IMR-90 (cell line): ENCODE results near the gene ARL14EPL. TPM values are rescaled to one million over a fixed set of nuclear protein-coding genes. Genes with fewer than 3 reads are reported as not detected.

Experiments used
- ATAC-seq: fragments of 200-7000 bp; cut with Tn5 transposase; 2 replicates; pipeline ENCODE4 v1.9.1; 2020; ENCODE audit warnings: low read depth, mild to moderate bottlenecking, moderate library complexity
- BruUV-seq: library from RNA; stranded (reverse); fragments of 400-500 nt; replicated peaks from 2 replicates; lab custom pipeline; 2021; lab: Mats Ljungman, UMichigan
- CTCF ChIA-PET: fragments of 300-600 bp; formaldehyde crosslinking; extraction: SDS; loops from one replicate; lab custom pipeline; 2021; ENCODE audit warnings: antibody characterized with exemption; lab: Yijun Ruan, JAX
- POLR2A ChIA-PET: fragments of 300-600 bp; sonication (Branson Sonifier 250); formaldehyde crosslinking; loops from one replicate; lab custom pipeline; 2022; ENCODE audit warnings: antibody characterized with exemption; ENCODE audit not compliant: unreplicated experiment; lab: Charles Lee
- DNase-seq: peaks from one replicate; pipeline ENCODE4 v3.0.0; 2013
- H2AFZ ChIP-seq: replicated peaks from 2 replicates; pipeline ENCODE3; 2013; ENCODE audit warnings: low read length, mild to moderate bottlenecking; ENCODE audit not compliant: poor library complexity
- H2AK5ac ChIP-seq: 2 replicates; pipeline ENCODE4 v1.6.1; 2013; ENCODE audit warnings: low read depth, low read length, inconsistent platforms
- H2AK9ac ChIP-seq: replicated peaks from 2 replicates; pipeline ENCODE3; 2013; ENCODE audit warnings: mild to moderate bottlenecking, low read depth, low read length, moderate library complexity; ENCODE audit not compliant: poor library complexity
- H2BK120ac ChIP-seq: 2 replicates; pipeline ENCODE4 v1.6.1; 2013; ENCODE audit warnings: low read depth, low read length, inconsistent platforms
- H2BK15ac ChIP-seq: 3 replicates; pipeline ENCODE4 v1.6.1; 2013; ENCODE audit warnings: low read depth, low read length, inconsistent platforms
- H2BK20ac ChIP-seq: 2 replicates; pipeline ENCODE4 v1.6.1; 2013; ENCODE audit warnings: low read depth, mild to moderate bottlenecking, inconsistent platforms, low read length, moderate library complexity
- H2BK5ac ChIP-seq: 2 replicates; pipeline ENCODE4 v1.6.1; 2013; ENCODE audit warnings: mild to moderate bottlenecking, low read depth, low read length, inconsistent platforms; ENCODE audit not compliant: poor library complexity, severe bottlenecking
- H3K14ac ChIP-seq: replicated peaks from 2 replicates; pipeline ENCODE4 v1.6.1; 2013; ENCODE audit warnings: low read depth, low read length, inconsistent platforms
- H3K18ac ChIP-seq: 2 replicates; pipeline ENCODE4 v1.6.1; 2013; ENCODE audit warnings: low read depth, low read length, control low read depth
- H3K23ac ChIP-seq: 2 replicates; pipeline ENCODE4 v1.6.1; 2013; ENCODE audit warnings: low read depth, low read length, inconsistent platforms
- H3K27ac ChIP-seq: 2 replicates; pipeline ENCODE4 v1.5.1; 2013; ENCODE audit warnings: mild to moderate bottlenecking, control low read depth, low read length; ENCODE audit not compliant: insufficient read depth
- H3K27me3 ChIP-seq: 2 replicates; pipeline ENCODE4 v1.6.1; 2013; ENCODE audit warnings: low read length; ENCODE audit not compliant: control insufficient read depth, insufficient read depth
- H3K36me3 ChIP-seq: 2 replicates; pipeline ENCODE4 v1.6.1; 2013; ENCODE audit warnings: low read length, mixed read lengths; ENCODE audit not compliant: control insufficient read depth, insufficient read depth
- H3K4ac ChIP-seq: 2 replicates; pipeline ENCODE4 v1.6.1; 2013; ENCODE audit warnings: low read depth, low read length, inconsistent platforms
- H3K4me1 ChIP-seq: 2 replicates; pipeline ENCODE4 v1.6.1; 2013; ENCODE audit warnings: low read length, mixed read lengths; ENCODE audit not compliant: control insufficient read depth, insufficient read depth
- H3K4me2 ChIP-seq: 2 replicates; pipeline ENCODE4 v1.6.1; 2013; ENCODE audit warnings: low read depth, mild to moderate bottlenecking, control low read depth, low read length, moderate library complexity
- H3K4me3 ChIP-seq: 2 replicates; pipeline ENCODE4 v1.5.1; 2013; ENCODE audit warnings: low read depth, mild to moderate bottlenecking, control low read depth, low read length, moderate library complexity; ENCODE audit not compliant: insufficient read depth
- H3K56ac ChIP-seq: 2 replicates; pipeline ENCODE4 v1.6.1; 2013; ENCODE audit warnings: low read length, inconsistent platforms; ENCODE audit not compliant: insufficient read depth; ENCODE audit errors: extremely low read depth
- H3K79me1 ChIP-seq, 2 experiments: 2 replicates each; pipeline ENCODE4 v1.6.1; 2013; ENCODE audit warnings: low read length in 2 of 2, inconsistent platforms in 1 of 2, low read depth in 1 of 2
- H3K9ac ChIP-seq: 2 replicates; pipeline ENCODE4 v1.6.1; 2013; ENCODE audit warnings: low read depth, low read length, control low read depth
- H3K9me1 ChIP-seq: 2 replicates; pipeline ENCODE4 v1.6.1; 2013; ENCODE audit warnings: low read length, inconsistent platforms; ENCODE audit not compliant: insufficient read depth
- H3K9me3 ChIP-seq: 2 replicates; pipeline ENCODE4 v1.6.1; 2013; ENCODE audit warnings: low read length; ENCODE audit not compliant: control insufficient read depth, insufficient read depth
- H4K20me1 ChIP-seq: 2 replicates; pipeline ENCODE4 v1.6.1; 2013; ENCODE audit warnings: low read length, inconsistent platforms; ENCODE audit not compliant: insufficient read depth
- H4K5ac ChIP-seq: 2 replicates; pipeline ENCODE4 v1.6.1; 2013; ENCODE audit warnings: mild to moderate bottlenecking, low read depth, low read length, control low read depth
- H4K8ac ChIP-seq, 2 experiments: 2 replicates each; pipeline ENCODE4 v1.6.1; 2013; ENCODE audit warnings: low read depth in 2 of 2, low read length in 2 of 2, control low read depth in 1 of 2, inconsistent platforms in 1 of 2
- H4K91ac ChIP-seq: 2 replicates; pipeline ENCODE4 v1.6.1; 2013; ENCODE audit warnings: low read depth, low read length, inconsistent platforms; ENCODE audit not compliant: insufficient read depth
- BHLHE40 ChIP-seq: fragments of 150-350 bp; IDR thresholded peaks from 2 replicates; pipeline ENCODE4 v1.6.1; 2016; ENCODE audit warnings: mild to moderate bottlenecking, low read depth, low read length
- CTCF ChIP-seq: conservative IDR thresholded peaks from 2 replicates; pipeline ENCODE4 v1.5.1; 2012; ENCODE audit warnings: mild to moderate bottlenecking, low read depth, low read length, improper control_type of control experiment
- ELK1 ChIP-seq: fragments of 150-350 bp; IDR thresholded peaks from 2 replicates; pipeline ENCODE4 v1.6.1; 2016; ENCODE audit warnings: low read depth, mild to moderate bottlenecking, low read length, moderate library complexity, borderline replicate concordance
- MAZ ChIP-seq: IDR thresholded peaks from 2 replicates; pipeline ENCODE4 v1.6.1; 2012; ENCODE audit warnings: low read depth, mild to moderate bottlenecking, low read length, improper control_type of control experiment, moderate library complexity, borderline replicate concordance
- MXI1 ChIP-seq: IDR thresholded peaks from 2 replicates; pipeline ENCODE4 v1.6.1; 2012; ENCODE audit warnings: low read depth, mild to moderate bottlenecking, low read length, moderate library complexity, borderline replicate concordance
- NFE2L2 ChIP-seq: fragments of 150-350 bp; IDR thresholded peaks from 2 replicates; pipeline ENCODE4 v1.6.1; 2016; ENCODE audit warnings: low read depth, mild to moderate bottlenecking, low read length
- RFX5 ChIP-seq: IDR thresholded peaks from 2 replicates; pipeline ENCODE4 v1.8.0; 2012; ENCODE audit warnings: low read depth, mild to moderate bottlenecking, low read length, moderate library complexity
- SMC3 ChIP-seq: fragments of 150-350 bp; IDR thresholded peaks from 2 replicates; pipeline ENCODE4 v1.6.1; 2016; ENCODE audit warnings: low read depth, mild to moderate bottlenecking, antibody characterized with exemption, low read length, moderate library complexity
- WGBS, 2 experiments: methylation state at CpG; one replicate each; pipeline versions ENCODE4 v1.1.5 to v1.1.7; 2013; ENCODE audit warnings: missing lambda C conversion rate in 2 of 2; ENCODE audit not compliant: insufficient read length in 1 of 2; ENCODE audit errors: extremely low coverage in 2 of 2; 5-methylcytosine and 5-hydroxymethylcytosine counted together
- dilution Hi-C: fragments of 300-500 bp; cut with HindIII; formaldehyde crosslinking; loops from one replicate; pipeline ENCODE4 v1.14.3; 2018; ENCODE audit warnings: low sequenced_read_pairs; ENCODE audit not compliant: unreplicated experiment
- in situ Hi-C: fragments of 300-500 bp; cut with MboI; formaldehyde crosslinking; loops from 3 replicates; pipeline ENCODE4 v1.14.3; 2019; ENCODE audit warnings: low sequenced_read_pairs, inconsistent platforms, mixed read lengths
- intact Hi-C: fragments of 100-400 bp; cut with micrococcal nuclease; formaldehyde crosslinking; loops from 2 replicates; pipeline ENCODE4 v1.10.0; 2022
- polyA plus RNA-seq, 3 experiments: library from polyadenylated mRNA; depleted of rRNA; stranded (reverse); fragments of >200 nt; gene quantifications; 2 replicates each; pipeline ENCODE4 v1.2.3, GENCODE V29; 2012; ENCODE audit warnings: low replicate concordance in 1 of 3
- total RNA-seq: library from RNA; depleted of rRNA; stranded (reverse); fragments of >200 nt; gene quantifications from 2 replicates; pipeline ENCODE4 v1.2.3, GENCODE V29; 2012

The ARL14EPL gene
- total and polyA plus RNA-seq, 2 of the 4 experiments (the other 2 are of a cell fraction): not detected

GRCh38 chr5:116062352-116062751, 30.1 kb downstream of the ARL14EPL start:
- no peak for DNase-seq
- no peaks in the 10 kb centered on the region for H3K4me1 ChIP-seq
- no peak overlapping the region for H2BK20ac ChIP-seq

More at GRCh38 chr5:116062352-116062751, 30.1 kb downstream of the ARL14EPL start:
- H4K91ac ChIP-seq: no peak overlapping the region
- H2BK15ac ChIP-seq: no peak overlapping the region
- H2BK5ac ChIP-seq: no peak overlapping the region
- H3K9ac ChIP-seq: no peak overlapping the region
- H3K36me3 ChIP-seq: no peaks in the 10 kb centered on the region
- H3K18ac ChIP-seq: no peak overlapping the region
- in situ Hi-C loops: loop anchor here (25.0 kb wide), 1 partner anchor 750 kb away; no protein-coding TSS in a partner anchor
- H3K9me1 ChIP-seq: no peaks in the 10 kb centered on the region
- intact Hi-C loops: no loop called here
- TF ChIP-seq NFE2L2: no peak
- TF ChIP-seq SMC3: no peak
- no peak for TF ChIP-seq MXI1
- TF ChIP-seq ELK1: no peak
- TF ChIP-seq MAZ: no peak
- TF ChIP-seq RFX5: no peak
- TF ChIP-seq CTCF: 0 out of 2 replicates have a peak, but pooled peaks have one; percentile 11
- TF ChIP-seq BHLHE40: no peak
- H4K5ac ChIP-seq: no peak overlapping the region
- no peak overlapping the region for H3K56ac ChIP-seq
- H2BK120ac ChIP-seq: no peak overlapping the region
- no peak overlapping the region for H3K27ac ChIP-seq
- no peak overlapping the region for H3K4ac ChIP-seq
- no TSS peak for BruUV-seq
- dilution Hi-C loops: no loop called here
- no peak overlapping the region for H2AK9ac ChIP-seq
- no peaks in the 10 kb centered on the region for H4K20me1 ChIP-seq
- no peaks in the 10 kb centered on the region for H3K79me1 ChIP-seq
- no peak overlapping the region for H3K14ac ChIP-seq
- H3K27me3 ChIP-seq: peaks cover 5% of the 10 kb centered on the region
- no peak overlapping the region for H2AFZ ChIP-seq
- H3K4me2 ChIP-seq: no peak overlapping the region
- WGBS, 2 experiments: no CpG with 5 or more reads among the region's 2 CpGs
- H3K23ac ChIP-seq: no peak overlapping the region
- H4K8ac ChIP-seq: no peak overlapping the region
- ChIA-PET POLR2A (no interaction called here), CTCF (no interaction called here)
- no peaks in the 10 kb centered on the region for H3K9me3 ChIP-seq
- H2AK5ac ChIP-seq: no peak overlapping the region
- ATAC-seq: no peak
- H3K4me3 ChIP-seq: no peak overlapping the region
